Activated T-helper 1 cell treated with anti-CD3 and anti-CD28 coated beads, Interleukin-2, amount 50 U/mL, for 16 hours (primary cell): ENCODE data around the gene CCDC138.

Experiments used
- DNase-seq, 2 donors: peaks; one replicate each; pipeline ENCODE4 v3.0.0-alpha.2; 2020; ENCODE audit warnings: low read depth in 1 of 2, low spot score in 1 of 2

Gene CCDC138

DNA sequence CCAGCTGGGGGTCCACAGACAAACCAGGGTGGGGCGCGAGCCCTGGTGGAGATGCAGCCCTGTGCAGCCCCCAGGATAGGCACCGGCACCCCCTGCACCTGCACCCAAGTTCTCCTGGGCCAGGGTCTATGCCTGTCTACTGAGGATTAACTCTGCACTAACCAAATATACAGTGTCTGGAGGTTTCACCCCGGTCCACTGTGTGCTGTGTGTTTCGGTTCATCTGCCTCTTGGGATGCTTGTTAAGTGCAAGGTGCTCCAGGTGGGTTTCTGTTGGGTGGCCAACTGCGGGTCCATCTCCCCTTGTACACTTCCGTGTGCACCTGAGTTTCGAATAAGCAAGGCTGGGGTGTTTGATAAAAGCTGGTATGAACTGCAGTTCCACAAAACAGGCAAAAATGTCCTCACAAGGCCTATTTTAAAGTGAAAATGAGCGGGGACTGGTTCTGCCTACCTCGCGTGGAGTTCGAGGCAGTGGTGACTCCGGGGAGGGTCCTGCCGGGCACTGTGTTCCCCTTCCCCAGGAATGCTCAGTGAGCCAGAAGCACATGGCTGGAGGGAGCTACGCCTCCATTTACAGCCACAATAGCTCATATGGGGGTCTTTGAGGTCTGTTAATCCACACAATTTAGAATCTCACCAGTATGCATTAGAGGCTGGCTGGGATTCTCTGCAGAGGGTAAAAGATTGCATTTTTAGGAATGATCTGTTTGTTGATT lies 131.7 kb downstream of the CCDC138 start:
- no peak for DNase-seq

- DNase-seq, result no peak
These were observed 132.4 kb downstream of the CCDC138 start for GRCh38 chr2:108918941-108919341.

DNA sequence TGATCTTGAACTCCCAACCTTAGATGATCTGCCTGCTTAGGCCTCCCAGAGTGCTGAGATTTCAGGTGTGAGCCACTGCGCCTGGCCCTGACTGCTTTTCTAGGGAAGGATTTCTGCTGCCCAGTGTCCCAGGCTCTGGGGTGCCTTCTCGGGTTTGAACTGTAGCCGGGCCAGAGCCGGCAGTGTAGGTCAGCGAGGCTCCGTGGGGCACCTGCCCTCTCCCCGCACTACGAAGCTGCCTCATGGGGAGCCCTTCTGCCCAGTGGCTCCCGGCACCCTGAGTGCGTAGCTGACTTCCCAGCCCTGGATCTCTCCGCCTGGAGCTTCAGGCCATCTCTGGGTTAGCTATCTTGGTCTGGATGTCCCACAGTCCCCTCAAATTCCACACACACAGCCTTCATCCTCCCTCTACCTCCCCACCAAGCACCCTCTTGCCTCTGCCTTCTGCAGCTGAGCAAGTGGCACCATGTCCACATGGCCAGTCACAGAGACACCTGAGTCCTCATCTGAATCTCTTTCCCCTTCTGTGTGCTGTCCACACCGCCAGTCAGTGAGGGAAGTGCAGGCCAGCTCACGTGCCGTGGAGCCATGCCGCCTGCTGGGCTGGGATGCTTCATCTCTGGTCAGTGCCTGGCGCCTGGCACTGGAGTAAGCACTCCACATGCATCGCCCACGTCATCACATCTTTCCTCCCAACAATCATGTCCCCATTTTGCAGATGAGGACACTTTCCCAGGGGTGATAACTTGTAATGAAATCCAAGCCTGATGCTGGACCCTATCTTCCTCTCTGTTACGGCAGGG lies 133.2 kb downstream of the CCDC138 start:
- DNase-seq, result no peak

DNA sequence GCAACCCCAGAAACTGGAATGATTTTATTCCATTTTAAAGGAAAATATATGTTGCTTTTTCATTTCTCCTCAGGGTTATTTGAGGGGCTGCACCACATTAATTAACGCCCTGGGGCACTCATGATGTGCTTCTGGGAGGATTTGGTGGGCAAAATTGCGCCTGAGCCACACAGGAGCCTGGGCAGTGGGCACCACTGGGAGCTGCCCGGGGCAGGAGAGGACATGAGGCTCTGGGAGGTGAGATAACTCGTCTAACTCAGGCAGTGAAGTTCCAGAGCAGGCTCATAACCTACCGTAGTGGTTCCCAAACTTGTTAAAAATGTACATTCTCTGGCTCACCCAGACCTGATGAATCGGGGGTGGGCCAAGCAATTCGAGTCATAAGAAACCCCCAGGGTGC lies 134.1 kb downstream of the CCDC138 start:
- no peak for DNase-seq

GRCh38 chr2:108921096-108922030 lies 134.8 kb downstream of the CCDC138 start:
- no peak for DNase-seq

DNA sequence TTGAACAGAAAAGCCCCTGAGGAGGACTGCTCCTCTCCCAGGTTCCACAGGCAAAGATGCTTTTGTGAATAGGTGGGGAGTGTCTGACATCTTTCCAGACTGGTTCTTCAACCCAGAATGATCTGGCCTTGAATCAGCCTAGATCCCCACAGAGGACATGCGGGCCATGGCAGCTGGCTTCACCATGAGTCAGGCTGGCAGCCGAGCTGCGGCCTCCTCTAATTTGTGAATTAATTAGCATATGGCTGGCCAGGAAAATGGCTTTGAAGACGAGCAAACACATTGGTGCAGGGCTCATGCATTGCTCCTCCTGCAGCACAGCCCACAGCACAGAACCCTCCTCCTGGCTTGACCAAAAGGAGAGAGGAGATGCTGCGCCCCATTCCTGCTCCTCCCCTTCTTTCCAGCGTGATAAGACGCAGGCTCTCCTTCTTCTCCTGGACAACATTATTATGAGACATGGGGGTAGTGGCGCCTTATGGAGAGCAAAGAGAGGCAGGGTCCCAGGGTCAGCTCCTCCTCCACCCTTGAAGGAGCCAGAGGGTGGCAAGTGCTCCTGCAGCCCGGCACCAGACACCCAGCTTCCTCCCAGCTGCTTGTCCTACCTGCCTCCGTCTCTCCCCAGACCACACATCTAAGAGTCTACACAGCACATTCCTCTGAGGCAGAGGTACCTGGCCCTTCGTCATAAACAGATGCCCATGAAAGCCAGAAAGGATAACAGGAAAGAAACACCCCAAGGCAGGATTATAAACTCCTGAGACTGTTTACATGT lies 135.8 kb downstream of the CCDC138 start:
- no peak for DNase-seq

DNA sequence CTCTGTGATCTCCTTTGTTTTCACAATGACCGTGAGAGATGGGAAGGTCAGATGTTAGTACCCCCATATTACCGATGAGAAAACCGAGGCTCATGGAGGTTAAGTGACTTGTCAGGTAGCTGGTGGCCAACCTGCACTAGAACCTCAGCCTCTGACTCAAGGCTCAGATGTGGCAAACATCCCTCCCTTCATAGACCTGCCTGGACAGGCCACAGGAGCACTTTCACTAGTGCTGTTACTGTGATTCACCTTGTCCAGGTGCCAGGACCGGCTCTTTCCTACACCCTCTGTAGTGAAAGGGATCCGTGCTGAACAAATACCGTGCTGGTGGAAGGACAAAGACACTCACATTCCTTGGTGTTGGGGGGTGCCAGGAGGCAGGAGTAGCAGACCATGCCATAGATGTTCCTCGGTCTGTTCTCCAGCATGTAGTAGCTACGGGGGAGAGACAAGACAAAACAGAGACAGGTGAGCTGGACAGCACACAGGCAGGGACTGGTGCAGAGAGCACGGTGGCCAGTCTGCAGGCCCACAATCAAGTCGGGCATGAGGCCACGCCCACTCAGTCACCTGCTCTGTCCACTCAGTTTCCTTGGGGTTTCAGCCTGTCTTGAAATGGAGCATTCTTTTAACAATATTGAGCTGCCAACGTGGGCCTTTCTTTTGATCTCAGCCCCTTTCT lies 136.6 kb downstream of the CCDC138 start:
- DNase-seq, result no peak

- no peak for DNase-seq
These were observed 137.4 kb downstream of the CCDC138 start for GRCh38 chr2:108923736-108924579.

DNA sequence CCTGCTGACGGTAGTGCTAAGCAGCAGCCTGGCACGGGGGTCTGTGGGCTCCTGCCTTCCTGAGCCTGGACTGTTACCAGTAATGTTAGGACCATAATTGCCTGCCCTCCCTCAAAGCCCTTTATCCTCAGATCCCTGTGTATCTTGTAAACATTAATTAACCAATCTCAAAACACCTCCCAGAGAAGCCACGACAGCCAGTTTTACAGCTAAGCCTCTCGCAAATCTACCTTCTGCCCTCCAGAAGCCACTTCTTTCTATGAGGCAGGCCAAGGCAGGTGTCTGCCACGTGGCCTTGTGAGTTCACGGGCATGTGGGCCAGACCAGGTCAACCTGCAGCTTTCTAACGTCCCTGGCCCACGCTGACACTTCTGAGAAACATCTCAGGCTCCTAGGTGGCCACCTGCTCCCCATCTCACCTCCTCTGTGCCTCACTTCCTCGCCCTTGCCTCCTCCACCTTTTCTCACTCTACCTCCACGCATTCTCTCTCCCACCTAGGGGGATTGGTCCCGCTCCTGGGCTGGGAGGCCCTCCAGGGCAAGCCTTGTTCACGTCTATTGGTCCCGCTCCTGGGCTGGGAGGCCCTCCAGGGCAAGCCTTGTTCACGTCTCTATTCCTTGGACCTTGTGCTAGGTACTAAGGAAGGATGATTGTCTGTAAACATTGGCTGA lies 138.1 kb downstream of the CCDC138 start:
- DNase-seq, result no peak

DNA sequence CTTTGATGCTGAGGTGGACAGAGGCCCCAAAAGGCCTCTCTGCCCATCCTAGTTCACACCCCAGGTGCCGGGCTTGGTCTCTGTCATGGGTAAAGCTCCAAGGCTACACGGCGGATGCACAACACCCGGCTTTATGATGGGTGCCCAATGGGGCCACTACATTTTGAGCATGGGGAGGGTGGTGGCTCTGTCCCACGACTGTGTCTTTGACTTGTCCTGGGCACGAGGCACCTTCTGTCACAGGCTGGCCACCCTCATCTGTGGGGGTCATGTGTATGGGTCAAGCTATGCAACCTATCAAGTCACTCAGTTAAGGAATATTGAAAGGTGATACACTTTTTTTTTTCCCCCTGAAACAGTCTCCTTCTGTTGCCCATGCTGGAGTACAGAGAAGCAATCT lies 138.7 kb downstream of the CCDC138 start:
- no peak for DNase-seq

DNA sequence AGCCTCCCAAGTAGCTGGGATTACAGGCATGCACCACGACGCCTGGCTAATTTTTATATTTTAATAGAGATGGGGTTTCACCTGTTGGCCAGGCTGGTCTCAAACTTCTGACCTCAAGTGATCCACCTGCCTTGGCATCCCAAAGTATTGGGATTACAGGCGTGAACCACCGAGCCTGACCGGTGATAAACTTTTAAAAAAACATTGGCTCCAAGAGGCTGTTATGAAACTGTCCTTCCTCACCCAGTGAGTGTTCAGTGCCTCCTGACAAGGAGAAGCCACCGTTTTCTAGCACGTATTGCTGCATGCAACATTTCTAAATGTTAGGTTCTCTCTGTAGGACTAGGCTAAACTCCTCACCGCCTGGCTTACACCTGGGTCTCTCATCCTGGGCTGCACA lies 139.2 kb downstream of the CCDC138 start:
- no peak for DNase-seq
